Osteoblast (primary cell): Measurements from ENCODE around the gene RBP3. TPM values are rescaled to one million over a fixed set of nuclear protein-coding genes. Genes with fewer than 3 reads are reported as not detected.

Experiments used
- DNase-seq: peaks from one replicate; pipeline ENCODE4 v3.0.0; 2011; ENCODE audit warnings: low spot score, mixed read lengths; ENCODE audit not compliant: insufficient read length; ENCODE audit errors: missing footprints
- H2AFZ ChIP-seq: 2 replicates; pipeline ENCODE4 v1.6.0; 2011; ENCODE audit warnings: mild to moderate bottlenecking, low read length
- H3K27ac ChIP-seq: 2 replicates; pipeline ENCODE4 v1.5.1; 2011; ENCODE audit warnings: mild to moderate bottlenecking, low read depth, low read length, moderate library complexity
- H3K27me3 ChIP-seq: 2 replicates; pipeline ENCODE4 v1.6.0; 2012; ENCODE audit warnings: mild to moderate bottlenecking, control low read depth, inconsistent platforms, low read length, moderate library complexity; ENCODE audit not compliant: insufficient read depth
- H3K36me3 ChIP-seq: 2 replicates; pipeline ENCODE4 v1.5.1; 2011; ENCODE audit warnings: mild to moderate bottlenecking, low read length, control low read depth, moderate library complexity; ENCODE audit not compliant: insufficient read depth
- H3K4me1 ChIP-seq: 2 replicates; pipeline ENCODE4 v1.5.1; 2011; ENCODE audit warnings: mild to moderate bottlenecking, low read length, control low read depth, moderate library complexity; ENCODE audit not compliant: insufficient read depth
- H3K4me2 ChIP-seq: 2 replicates; pipeline ENCODE4 v1.6.0; 2011; ENCODE audit warnings: mild to moderate bottlenecking, low read length; ENCODE audit not compliant: insufficient read depth
- H3K4me3 ChIP-seq: fragments of 200-600 bp; sonication (generic); 3 replicates; pipeline ENCODE4 v1.5.1; 2012; ENCODE audit warnings: mild to moderate bottlenecking, low read length, inconsistent platforms; ENCODE audit not compliant: insufficient read depth
- H3K79me2 ChIP-seq: 2 replicates; pipeline ENCODE4 v1.6.0; 2012; ENCODE audit warnings: mild to moderate bottlenecking, low read length, control low read depth, inconsistent platforms; ENCODE audit not compliant: insufficient read depth
- H3K9me3 ChIP-seq: 2 replicates; pipeline ENCODE4 v1.5.1; 2011; ENCODE audit warnings: low read depth, low read length, control low read depth
- H4K20me1 ChIP-seq: 2 replicates; pipeline ENCODE4 v1.6.0; 2012; ENCODE audit warnings: mild to moderate bottlenecking, low read length, control low read depth; ENCODE audit not compliant: insufficient read depth
- total RNA-seq: library from RNA; depleted of rRNA; stranded (reverse); fragments of >200 nt; gene quantifications from 2 replicates; pipeline ENCODE4 v1.2.3, GENCODE V29; 2012
- TF ChIP-seq, protein P1 (sequence below): IDR thresholded peaks from 2 replicates; pipeline ENCODE4 v1.5.1; 2011; ENCODE audit warnings: mild to moderate bottlenecking, low read depth, low read length, moderate library complexity; ENCODE audit errors: extremely low read depth

RBP3 gene
- total RNA-seq, 1 donor: not detected

DNA sequence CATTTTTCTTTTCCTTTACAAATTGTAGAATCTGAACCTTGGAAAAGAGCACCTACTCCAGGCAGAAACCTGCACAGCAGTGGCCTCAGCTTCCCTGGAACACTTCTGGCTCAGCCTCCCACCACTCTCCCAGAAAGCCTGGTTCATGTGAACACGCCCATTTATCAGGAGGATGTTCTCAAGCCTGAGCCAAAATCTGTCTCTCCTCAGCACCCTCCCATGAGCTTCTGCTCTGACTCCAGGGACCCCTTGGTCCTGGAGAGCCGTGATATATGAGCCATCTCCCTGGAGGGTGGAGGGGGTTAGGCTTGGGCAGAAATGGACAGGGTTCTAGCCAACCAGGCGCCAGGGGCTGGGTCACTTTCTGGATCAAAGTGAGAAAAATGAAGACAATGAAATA is 15.8 kb upstream of the RBP3 start:
- Histone ChIP-seq H3K27me3 (peaks cover 22% of the 10 kb centered on the region), H2AFZ (no peak overlapping the region), H3K4me1 (no peaks in the 10 kb centered on the region), H3K4me3 (no peak overlapping the region), H3K36me3 (no peaks in the 10 kb centered on the region), H3K9me3 (no peaks in the 10 kb centered on the region), H3K4me2 (no peak overlapping the region), H3K79me2 (no peaks in the 10 kb centered on the region), H4K20me1 (no peaks in the 10 kb centered on the region), H3K27ac (no peak overlapping the region)
- TF ChIP-seq, protein P1, sequence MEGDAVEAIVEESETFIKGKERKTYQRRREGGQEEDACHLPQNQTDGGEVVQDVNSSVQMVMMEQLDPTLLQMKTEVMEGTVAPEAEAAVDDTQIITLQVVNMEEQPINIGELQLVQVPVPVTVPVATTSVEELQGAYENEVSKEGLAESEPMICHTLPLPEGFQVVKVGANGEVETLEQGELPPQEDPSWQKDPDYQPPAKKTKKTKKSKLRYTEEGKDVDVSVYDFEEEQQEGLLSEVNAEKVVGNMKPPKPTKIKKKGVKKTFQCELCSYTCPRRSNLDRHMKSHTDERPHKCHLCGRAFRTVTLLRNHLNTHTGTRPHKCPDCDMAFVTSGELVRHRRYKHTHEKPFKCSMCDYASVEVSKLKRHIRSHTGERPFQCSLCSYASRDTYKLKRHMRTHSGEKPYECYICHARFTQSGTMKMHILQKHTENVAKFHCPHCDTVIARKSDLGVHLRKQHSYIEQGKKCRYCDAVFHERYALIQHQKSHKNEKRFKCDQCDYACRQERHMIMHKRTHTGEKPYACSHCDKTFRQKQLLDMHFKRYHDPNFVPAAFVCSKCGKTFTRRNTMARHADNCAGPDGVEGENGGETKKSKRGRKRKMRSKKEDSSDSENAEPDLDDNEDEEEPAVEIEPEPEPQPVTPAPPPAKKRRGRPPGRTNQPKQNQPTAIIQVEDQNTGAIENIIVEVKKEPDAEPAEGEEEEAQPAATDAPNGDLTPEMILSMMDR: no peak
- peak; percentile 79 for DNase-seq

DNA sequence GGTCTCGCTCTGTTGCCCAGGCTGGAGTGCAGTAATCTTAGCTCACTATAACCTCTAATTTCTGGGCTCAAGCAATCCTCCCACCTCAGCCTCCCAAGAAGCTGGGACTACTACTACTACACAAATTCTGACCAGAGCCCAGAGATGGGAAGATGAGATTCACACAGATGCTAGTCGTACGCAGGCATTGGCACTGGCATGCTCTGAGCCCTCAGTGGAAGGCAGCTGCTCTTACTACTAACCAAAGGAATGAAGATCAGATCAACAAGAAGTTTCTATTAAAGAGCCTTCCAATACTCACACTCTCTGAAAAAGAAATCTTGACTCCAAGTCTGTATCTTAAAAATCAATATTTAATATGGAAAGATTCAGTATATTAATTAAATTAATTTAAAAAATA is 15.2 kb upstream of the RBP3 start:
- Histone ChIP-seq H4K20me1 (no peaks in the 10 kb centered on the region), H3K9me3 (no peaks in the 10 kb centered on the region), H3K4me1 (no peaks in the 10 kb centered on the region), H2AFZ (no peak overlapping the region), H3K36me3 (no peaks in the 10 kb centered on the region), H3K27me3 (peaks cover 22% of the 10 kb centered on the region), H3K79me2 (no peaks in the 10 kb centered on the region), H3K27ac (no peak overlapping the region), H3K4me2 (no peak overlapping the region), H3K4me3 (no peak overlapping the region)
- TF ChIP-seq, protein P1: no peak
- DNase-seq: peak; percentile 76

DNA sequence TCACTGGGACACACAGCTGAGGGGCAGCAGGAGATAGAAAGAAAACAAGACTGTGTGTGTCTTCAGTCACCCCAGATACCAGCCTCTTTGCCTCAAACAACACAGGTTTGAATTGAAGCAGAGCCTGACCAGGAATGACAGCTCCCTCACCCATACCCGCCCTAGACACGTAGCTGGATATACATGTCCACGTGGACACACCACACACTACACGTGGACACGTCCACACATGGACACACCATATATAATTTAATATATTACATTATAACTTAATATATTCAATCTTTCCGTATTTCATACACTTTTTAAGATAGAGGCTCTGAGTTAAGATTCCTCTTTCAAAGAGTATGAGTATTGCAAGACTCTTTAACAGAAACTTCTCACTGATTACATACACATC is 14.6 kb upstream of the RBP3 start:
- Histone ChIP-seq H3K79me2 (no peaks in the 10 kb centered on the region), H3K4me2 (no peak overlapping the region), H3K4me3 (no peak overlapping the region), H3K4me1 (no peaks in the 10 kb centered on the region), H2AFZ (no peak overlapping the region), H4K20me1 (no peaks in the 10 kb centered on the region), H3K27me3 (peaks cover 22% of the 10 kb centered on the region), H3K36me3 (no peaks in the 10 kb centered on the region), H3K27ac (no peak overlapping the region), H3K9me3 (no peaks in the 10 kb centered on the region)
- DNase-seq: peak; percentile 35
- TF ChIP-seq, protein P1: no peak

DNA sequence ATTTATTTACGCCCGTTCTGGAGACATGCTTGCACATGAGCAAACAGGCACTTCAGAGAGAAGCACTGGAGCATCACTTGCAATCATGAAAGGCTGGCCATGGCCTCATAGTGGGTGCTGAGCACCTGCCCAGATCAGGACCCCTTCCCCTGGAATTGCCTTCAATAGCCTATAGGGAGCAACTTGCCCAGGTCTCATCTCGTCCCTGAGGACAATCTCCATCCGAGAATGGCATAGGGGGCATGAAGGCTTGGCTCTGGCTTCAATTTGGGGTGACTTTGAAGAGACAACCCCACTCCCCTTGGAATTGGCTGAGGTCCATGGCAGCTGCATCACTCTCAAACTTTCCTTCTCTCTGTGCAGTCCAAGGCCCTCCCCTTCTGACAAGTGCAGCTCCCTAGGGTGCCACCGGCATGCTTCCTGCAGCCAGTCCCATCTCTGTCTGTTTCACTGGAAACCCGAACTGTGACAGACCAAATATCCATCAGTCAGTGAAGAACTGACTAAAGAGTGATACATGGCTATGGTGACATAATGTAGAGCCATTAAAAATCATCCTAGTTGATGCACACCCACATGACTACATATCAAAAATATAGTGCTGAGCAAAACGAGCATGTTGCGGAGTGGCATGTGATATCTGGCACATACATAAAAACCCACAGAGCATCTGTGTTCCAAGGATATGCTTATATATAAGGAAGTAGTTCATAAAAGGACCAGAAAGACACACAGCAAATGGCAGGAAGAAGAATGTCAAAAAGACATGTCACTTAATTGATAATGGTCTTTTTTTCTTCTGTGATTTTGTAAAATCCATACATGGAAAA is 13.5 kb upstream of the RBP3 start:
- H4K20me1 ChIP-seq: no peaks in the 10 kb centered on the region
- H3K36me3 ChIP-seq: no peaks in the 10 kb centered on the region
- TF ChIP-seq, protein P1: no peak
- H3K79me2 ChIP-seq: no peaks in the 10 kb centered on the region
- no peaks in the 10 kb centered on the region for H3K4me1 ChIP-seq
- H3K9me3 ChIP-seq: no peaks in the 10 kb centered on the region
- H3K27me3 ChIP-seq: peaks cover 27% of the 10 kb centered on the region
- H3K4me2 ChIP-seq: no peak overlapping the region
- DNase-seq: no peak
- no peak overlapping the region for H3K4me3 ChIP-seq
- no peak overlapping the region for H2AFZ ChIP-seq
- H3K27ac ChIP-seq: no peak overlapping the region
